ENCODE results near the gene KIAA0232.
"Not testable (repeated sequence)": the region's sequence is repeated elsewhere in the genome, so short reads cannot be mapped to it uniquely, and the experiment has no call there.

Gene KIAA0232

DNA sequence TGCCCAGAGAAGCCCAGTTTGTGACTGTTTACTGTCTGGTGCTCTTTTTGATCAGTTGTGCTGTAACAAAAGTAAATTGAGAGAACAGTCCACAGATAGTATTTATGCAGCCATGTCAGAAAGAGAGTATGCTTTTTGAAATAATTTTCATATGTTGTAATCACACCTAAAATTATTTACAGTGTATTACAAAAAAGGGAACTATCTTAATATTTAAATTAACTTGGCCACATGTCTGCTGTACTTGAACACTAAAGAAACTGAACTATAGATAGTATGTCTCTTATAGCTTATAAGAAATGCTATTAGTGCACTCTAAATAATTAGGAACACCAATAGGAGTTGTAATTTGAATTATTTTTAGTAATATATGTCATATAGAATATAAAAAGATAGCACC is 30.2 kb downstream of the KIAA0232 start:
- DNase-seq (ENCODE audit: low read depth), result no peak

DNA sequence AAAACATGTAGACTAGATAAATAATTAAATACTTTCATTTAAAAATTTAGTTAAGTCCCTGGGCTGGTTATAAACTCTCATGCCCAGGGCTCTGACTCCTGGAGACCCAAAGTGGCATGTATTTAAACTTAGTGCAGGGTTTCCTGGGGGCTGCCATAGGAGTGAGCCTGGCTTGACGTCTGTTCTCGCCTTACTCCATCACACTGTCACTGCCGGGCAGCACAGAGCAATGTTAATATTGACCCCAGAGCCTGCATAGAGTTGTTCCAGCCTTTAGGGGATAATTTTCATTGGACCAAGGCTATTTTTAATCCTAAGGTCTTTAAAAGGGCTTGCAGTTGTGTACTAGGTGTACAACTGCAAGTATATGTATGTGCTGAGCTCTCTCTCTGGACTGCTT is 31.2 kb downstream of the KIAA0232 start:
- no peak for DNase-seq (ENCODE audit: low read depth)

GRCh38 chr4:6815029-6815836 is 32.7 kb downstream of the KIAA0232 start:
- no peak for DNase-seq (ENCODE audit: low read depth)

DNA sequence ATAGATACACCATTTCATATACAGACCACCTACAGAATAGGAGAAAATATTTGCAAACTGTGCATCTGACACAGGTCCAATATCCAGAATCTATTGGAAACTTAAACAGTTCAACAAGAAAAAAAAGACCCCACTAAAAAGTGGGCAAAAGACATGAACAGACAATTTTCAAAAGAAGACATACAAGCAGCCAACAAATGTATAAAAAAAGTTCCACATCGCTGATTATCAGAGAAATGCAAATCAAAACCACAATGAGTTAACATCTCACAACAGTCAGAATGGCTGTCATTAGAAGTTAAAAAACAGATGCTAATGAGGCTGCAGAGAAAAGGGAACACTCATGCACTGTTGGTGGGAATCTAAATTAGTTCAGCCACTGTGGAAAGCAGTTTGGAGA is 36.8 kb downstream of the KIAA0232 start:
- DNase-seq (ENCODE audit: low read depth), result no peak

- DNase-seq (ENCODE audit: low read depth), result no peak
These were observed 38.2 kb downstream of the KIAA0232 start for GRCh38 chr4:6820695-6821094.

GRCh38 chr4:6824071-6824470 is 41.5 kb downstream of the KIAA0232 start:
- DNase-seq (ENCODE audit: low read depth), result no peak

- no peak for DNase-seq (ENCODE audit: low read depth)
These were observed 42.4 kb downstream of the KIAA0232 start for GRCh38 chr4:6824772-6825402.

- no peak for DNase-seq (ENCODE audit: low read depth)
These were observed 42.9 kb downstream of the KIAA0232 start for GRCh38 chr4:6825403-6825802.

- DNase-seq (ENCODE audit: low read depth), result no peak
These were observed 44.4 kb downstream of the KIAA0232 start for GRCh38 chr4:6826781-6827508.

- DNase-seq (ENCODE audit: low read depth), result no peak
These were observed 46.6 kb downstream of the KIAA0232 start for GRCh38 chr4:6829086-6829485.

DNA sequence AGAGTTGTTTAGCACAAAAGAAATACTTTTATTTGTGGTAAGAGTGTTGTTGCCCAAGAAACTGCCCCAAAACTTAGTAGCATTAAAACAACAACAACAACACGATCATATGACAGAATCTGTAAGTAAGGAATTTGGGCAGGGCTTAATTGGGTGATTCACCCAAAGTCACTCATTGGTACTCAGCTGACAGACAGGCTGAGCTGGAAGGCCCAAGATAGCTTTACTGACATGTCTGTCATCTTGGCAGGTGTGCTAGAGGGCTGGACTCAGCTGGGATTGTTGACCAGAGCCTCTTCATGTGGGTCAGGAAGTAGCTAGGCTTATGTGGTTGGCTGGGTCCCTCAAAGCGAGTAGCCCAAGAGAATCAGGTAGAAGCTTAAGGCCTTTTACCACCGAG is 52.3 kb downstream of the KIAA0232 start:
- DNase-seq (ENCODE audit: low read depth), result no peak

DNA sequence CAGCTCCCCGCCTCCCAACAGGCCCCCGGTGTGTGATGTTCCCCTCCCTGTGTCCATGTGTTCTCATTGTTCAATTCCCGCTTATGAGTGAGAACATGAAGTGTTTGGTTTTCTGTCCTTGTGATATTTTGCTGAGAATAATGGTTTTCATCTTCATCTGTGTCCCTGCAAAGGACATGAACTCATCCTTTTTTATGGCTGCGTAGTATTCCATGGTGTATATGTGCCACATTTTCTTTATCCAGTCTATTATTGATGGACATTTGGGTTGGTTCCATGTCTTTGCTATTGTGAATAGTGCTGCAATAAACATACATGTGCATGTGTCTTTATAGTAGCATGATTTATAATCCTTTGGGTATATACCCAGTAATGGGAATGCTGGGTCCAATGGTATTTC is 53.1 kb downstream of the KIAA0232 start:
- not testable (repeated sequence) for DNase-seq (ENCODE audit: low read depth)

GRCh38 chr4:6837106-6837505 is 54.6 kb downstream of the KIAA0232 start:
- not testable (repeated sequence) for DNase-seq (ENCODE audit: low read depth)

GRCh38 chr4:6839579-6839978 is 57.1 kb downstream of the KIAA0232 start:
- no peak for DNase-seq (ENCODE audit: low read depth)

DNA sequence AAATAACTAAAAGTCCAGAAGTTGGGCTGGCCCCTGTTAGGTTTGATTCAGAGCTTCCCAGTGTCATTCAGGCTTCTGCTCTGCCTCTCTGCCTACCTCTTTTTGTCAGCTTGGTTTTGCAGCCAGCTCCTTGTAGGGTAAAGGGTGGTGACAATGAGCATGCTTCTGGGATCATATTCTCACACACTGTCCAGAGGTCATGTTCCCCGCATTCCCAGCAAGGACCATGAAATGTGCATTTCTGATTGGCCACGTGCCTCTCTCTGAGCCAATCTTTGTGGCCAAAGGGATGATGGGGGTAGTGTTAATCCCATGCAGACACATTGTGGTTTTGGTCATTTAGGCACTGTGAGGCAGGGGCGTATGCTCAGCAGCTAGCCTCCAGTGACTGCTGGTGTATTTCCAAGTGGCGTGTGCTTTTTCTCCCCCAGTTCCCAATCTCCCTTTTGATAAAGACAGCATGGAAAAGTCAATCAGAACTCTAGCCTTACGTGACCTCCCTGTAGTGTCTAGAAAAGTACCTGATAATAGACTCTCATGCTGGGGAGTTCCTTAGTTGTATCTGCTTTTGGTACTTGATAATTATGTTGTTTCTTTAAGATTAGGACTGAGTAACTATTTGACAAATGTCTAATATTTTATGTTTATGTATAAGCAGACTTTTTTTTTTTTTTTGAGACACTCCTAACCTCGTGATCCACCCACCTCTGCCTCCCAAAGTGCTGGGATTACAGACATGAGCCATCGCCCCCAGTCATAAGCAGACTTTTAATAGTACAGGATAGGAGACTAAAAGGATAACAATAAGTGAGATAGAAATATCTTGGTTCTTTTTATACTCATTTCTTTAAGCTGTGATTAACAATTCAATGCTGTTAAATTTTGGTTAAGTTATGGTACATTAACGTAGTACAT is 57.8 kb downstream of the KIAA0232 start:
- DNase-seq (ENCODE audit: low read depth), result no peak

- no peak for DNase-seq (ENCODE audit: low read depth)
These were observed 62.5 kb downstream of the KIAA0232 start for GRCh38 chr4:6845027-6845426.

DNA sequence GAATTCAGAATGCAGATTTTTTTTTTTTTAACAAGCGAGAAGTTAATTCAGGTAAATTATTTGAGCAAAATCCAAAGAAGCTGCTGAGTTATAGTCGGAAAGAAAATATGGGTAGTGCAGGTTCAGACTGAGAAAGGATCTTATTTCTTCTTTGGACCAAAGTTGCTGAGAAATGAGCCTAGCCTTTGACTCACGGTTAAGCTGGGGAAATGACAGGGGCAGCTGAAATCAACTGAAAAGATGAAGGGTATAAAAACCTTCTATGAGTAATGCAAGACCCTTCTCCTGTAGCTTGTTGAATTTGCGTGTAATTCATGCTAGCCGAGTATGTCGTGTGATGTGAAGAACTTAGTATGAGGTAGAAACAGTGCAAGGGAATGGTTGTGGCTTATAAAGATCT is 63.0 kb downstream of the KIAA0232 start:
- no peak for DNase-seq (ENCODE audit: low read depth)

- no peak for DNase-seq (ENCODE audit: low read depth)
These were observed 64.7 kb downstream of the KIAA0232 start for GRCh38 chr4:6847178-6847577.

GRCh38 chr4:6848717-6849305 is 66.3 kb downstream of the KIAA0232 start:
- DNase-seq (ENCODE audit: low read depth), result no peak

GRCh38 chr4:6849691-6850090 is 67.2 kb downstream of the KIAA0232 start:
- no peak for DNase-seq (ENCODE audit: low read depth)

- no peak for DNase-seq (ENCODE audit: low read depth)
These were observed 68.9 kb downstream of the KIAA0232 start for GRCh38 chr4:6851431-6851830.

GRCh38 chr4:6851962-6852361 is 69.4 kb downstream of the KIAA0232 start:
- no peak for DNase-seq (ENCODE audit: low read depth)
